H1 (cell line): ENCODE results near the gene RHOBTB3. TPM values are rescaled to one million over a fixed set of nuclear protein-coding genes. Genes with fewer than 3 reads are reported as not detected.

ENCODE experiments used
- CTCF ChIA-PET: fragments of 300-600 bp; sonication (Branson Sonifier 250); formaldehyde crosslinking; loops from one replicate; lab custom pipeline; 2021; ENCODE audit not compliant: partially characterized antibody; lab: Charles Lee
- POLR2A ChIA-PET: fragments of 300-600 bp; sonication (Branson Sonifier 250); formaldehyde crosslinking; loops from one replicate; lab custom pipeline; 2021; ENCODE audit warnings: inconsistent platforms; ENCODE audit not compliant: partially characterized antibody; lab: Charles Lee
- DNase-seq, 2 experiments: peaks; one replicate each; pipeline versions ENCODE4 v3.0.0 to v3.0.0-alpha.2; 2010 to 2022; ENCODE audit warnings: low spot score in 2 of 2, low read depth in 1 of 2, mixed read lengths in 1 of 2
- FAIRE-seq: peaks from 2 replicates; lab custom pipeline; 2011; peaks lifted over from hg19 to GRCh38; lab: Jason Lieb, UNC
- H2AFZ ChIP-seq: 2 replicates; pipeline ENCODE4 v1.8.1; 2012; ENCODE audit warnings: low read length, inconsistent platforms
- H2AK5ac ChIP-seq: 2 replicates; pipeline ENCODE4 v1.6.1; 2013; ENCODE audit warnings: low read depth, low read length
- H2BK120ac ChIP-seq: replicated peaks from 2 replicates; pipeline ENCODE3; 2013; ENCODE audit warnings: low read depth, low read length, inconsistent platforms
- H2BK12ac ChIP-seq: 2 replicates; pipeline ENCODE4 v1.6.1; 2013; ENCODE audit warnings: low read depth, low read length
- H2BK15ac ChIP-seq: 2 replicates; pipeline ENCODE4 v1.6.1; 2013; ENCODE audit warnings: low read length
- H2BK20ac ChIP-seq: 2 replicates; pipeline ENCODE4 v1.6.1; 2013; ENCODE audit warnings: low read length
- H2BK5ac ChIP-seq: 2 replicates; pipeline ENCODE4 v1.6.1; 2013; ENCODE audit warnings: low read depth, low read length
- H3K14ac ChIP-seq: 2 replicates; pipeline ENCODE4 v1.6.1; 2013; ENCODE audit warnings: inconsistent platforms; ENCODE audit not compliant: insufficient read length
- H3K18ac ChIP-seq: 2 replicates; pipeline ENCODE4 v1.6.1; 2013; ENCODE audit warnings: low read length; ENCODE audit errors: extremely low read depth
- H3K23ac ChIP-seq: 2 replicates; pipeline ENCODE4 v1.6.1; 2013; ENCODE audit warnings: inconsistent platforms; ENCODE audit not compliant: insufficient read length
- H3K23me2 ChIP-seq: 2 replicates; pipeline ENCODE4 v1.6.1; 2013; ENCODE audit warnings: low read depth, low read length
- H3K27ac ChIP-seq: 2 replicates; pipeline ENCODE4 v1.6.1; 2011; ENCODE audit warnings: low read depth, low read length, inconsistent platforms
- H3K27me3 ChIP-seq, 4 experiments: replicated peaks in 1 of 4; 1 replicate in 1 of 4; 2 replicates in 3 of 4; pipeline versions ENCODE4 v1.6.1 to v1.8.1; 2011 to 2013; ENCODE audit warnings: low read length in 3 of 4, mild to moderate bottlenecking in 3 of 4, inconsistent platforms in 2 of 4, mixed read lengths in 2 of 4, moderate library complexity in 1 of 4; ENCODE audit not compliant: control insufficient read depth in 3 of 4, insufficient read depth in 3 of 4; ENCODE audit errors: extremely low read depth in 1 of 4
- H3K36me3 ChIP-seq, 4 experiments: 2 replicates each; pipeline versions ENCODE4 v1.6.1 to v1.8.1; 2011 to 2013; ENCODE audit warnings: mild to moderate bottlenecking in 4 of 4, low read length in 3 of 4, moderate library complexity in 2 of 4, control low read depth in 1 of 4, inconsistent platforms in 1 of 4; ENCODE audit not compliant: insufficient read depth in 4 of 4, control insufficient read depth in 2 of 4
- H3K4ac ChIP-seq: replicated peaks from 2 replicates; pipeline ENCODE3; 2013; ENCODE audit warnings: low read length, low read depth, mixed read lengths, inconsistent platforms; ENCODE audit not compliant: insufficient read length
- H3K4me1 ChIP-seq, 4 experiments: replicated peaks in 1 of 4; 1 replicate in 1 of 4; 2 replicates in 3 of 4; pipeline versions ENCODE4 v1.6.1 to v1.8.1; 2011 to 2013; ENCODE audit warnings: low read length in 3 of 4, inconsistent platforms in 2 of 4, mixed read lengths in 1 of 4; ENCODE audit not compliant: insufficient read depth in 4 of 4, control insufficient read depth in 3 of 4
- H3K4me2 ChIP-seq, 2 experiments: 2 replicates each; pipeline versions ENCODE4 v1.6.1 to v1.8.1; 2011 to 2013; ENCODE audit warnings: low read depth in 2 of 2, low read length in 2 of 2, control low read depth in 1 of 2, inconsistent platforms in 1 of 2, mild to moderate bottlenecking in 1 of 2; ENCODE audit not compliant: insufficient read depth in 1 of 2
- H3K4me3 ChIP-seq, 4 experiments: fragments of 200-600, 300-600 bp in 1 of 4; sonication (generic), shearing (Covaris generic), sonication (Bioruptor Twin) in 1 of 4; 2 replicates each; pipeline versions ENCODE4 v1.5.1 to v1.8.1; 2011 to 2016; ENCODE audit warnings: low read length in 4 of 4, low read depth in 3 of 4, control low read depth in 2 of 4, inconsistent platforms in 2 of 4, mild to moderate bottlenecking in 2 of 4, mixed read lengths in 1 of 4, moderate library complexity in 1 of 4; ENCODE audit not compliant: insufficient read depth in 2 of 4; ENCODE audit errors: extremely low read depth in 1 of 4
- H3K56ac ChIP-seq: replicated peaks from 2 replicates; pipeline ENCODE3; 2013; ENCODE audit warnings: low read depth, mild to moderate bottlenecking, mixed read lengths, low read length, inconsistent platforms; ENCODE audit not compliant: insufficient read length
- H3K79me1 ChIP-seq: 2 replicates; pipeline ENCODE4 v1.6.1; 2013; ENCODE audit warnings: low read depth, low read length, control low read depth
- H3K79me2 ChIP-seq, 2 experiments: 2 replicates each; pipeline versions ENCODE4 v1.6.1 to v1.8.1; 2012 to 2013; ENCODE audit warnings: low read length in 2 of 2, mild to moderate bottlenecking in 2 of 2, inconsistent platforms in 1 of 2; ENCODE audit not compliant: insufficient read depth in 2 of 2, control insufficient read depth in 1 of 2
- H3K9ac ChIP-seq, 4 experiments: replicated peaks in 1 of 4; 1 replicate in 1 of 4; 2 replicates in 3 of 4; pipeline versions ENCODE4 v1.6.1 to v1.8.1; 2011 to 2013; ENCODE audit warnings: low read depth in 3 of 4, low read length in 3 of 4, control low read depth in 2 of 4, mild to moderate bottlenecking in 2 of 4, moderate library complexity in 2 of 4, inconsistent platforms in 1 of 4; ENCODE audit errors: extremely low read depth in 1 of 4
- H3K9me3 ChIP-seq, 2 experiments: 2 replicates each; pipeline versions ENCODE4 v1.6.1 to v1.8.1; 2012 to 2013; ENCODE audit warnings: mild to moderate bottlenecking in 2 of 2, moderate library complexity in 2 of 2, control low read depth in 1 of 2, inconsistent platforms in 1 of 2, low read depth in 1 of 2, low read length in 1 of 2, mixed read lengths in 1 of 2; ENCODE audit not compliant: insufficient read depth in 2 of 2
- H4K20me1 ChIP-seq, 2 experiments: replicated peaks in 1 of 2; 2 replicates each; pipeline versions ENCODE3 to v1.8.1; 2011 to 2013; ENCODE audit warnings: inconsistent platforms in 2 of 2, low read length in 2 of 2, mild to moderate bottlenecking in 1 of 2; ENCODE audit not compliant: insufficient read depth in 2 of 2, control insufficient read depth in 1 of 2
- H4K5ac ChIP-seq: 2 replicates; pipeline ENCODE4 v1.6.1; 2013; ENCODE audit warnings: low read length, low read depth, mixed read lengths, inconsistent platforms; ENCODE audit not compliant: insufficient read length
- H4K8ac ChIP-seq: 2 replicates; pipeline ENCODE4 v1.8.0; 2013; ENCODE audit warnings: mild to moderate bottlenecking, moderate library complexity, low read length, inconsistent platforms; ENCODE audit not compliant: insufficient read depth; ENCODE audit errors: extremely low read depth
- H4K91ac ChIP-seq: replicated peaks from 2 replicates; pipeline ENCODE3; 2013; ENCODE audit warnings: low read length, mixed read lengths, inconsistent platforms; ENCODE audit not compliant: insufficient read length
- CTCF ChIP-seq, 3 experiments: IDR thresholded peaks; 1 replicate in 2 of 3; 2 replicates in 1 of 3; pipeline versions ENCODE4 v1.5.1 to v1.6.1; 2011; ENCODE audit warnings: low read length in 3 of 3, mild to moderate bottlenecking in 3 of 3, inconsistent platforms in 2 of 3, low read depth in 1 of 3, moderate library complexity in 1 of 3; ENCODE audit not compliant: insufficient read depth in 1 of 3; ENCODE audit errors: control extremely low read depth in 1 of 3
- EP300 ChIP-seq, 2 experiments: IDR thresholded peaks; 1 replicate in 1 of 2; 2 replicates in 1 of 2; pipeline ENCODE4 v1.6.1; 2011 to 2012; ENCODE audit warnings: low read depth in 2 of 2, low read length in 2 of 2, mild to moderate bottlenecking in 2 of 2, borderline replicate concordance in 1 of 2, inconsistent platforms in 1 of 2, moderate library complexity in 1 of 2
- HDAC6 ChIP-seq: IDR thresholded peaks from one replicate; pipeline ENCODE4 v1.7.1; 2012; ENCODE audit warnings: low read depth, mild to moderate bottlenecking, inconsistent platforms, low read length, moderate library complexity
- POLR2AphosphoS5 ChIP-seq: IDR thresholded peaks from 2 replicates; pipeline ENCODE4 v1.6.1; 2011; ENCODE audit warnings: low read depth, low read length
- RBBP5 ChIP-seq: IDR thresholded peaks from 2 replicates; pipeline ENCODE4 v1.7.1; 2012; ENCODE audit warnings: low read depth, mild to moderate bottlenecking, inconsistent platforms, low read length, moderate library complexity, borderline replicate concordance
- SP4 ChIP-seq: IDR thresholded peaks from 2 replicates; pipeline ENCODE4 v1.6.1; 2012; ENCODE audit warnings: low read length, inconsistent platforms
- TAF1 ChIP-seq: IDR thresholded peaks from 2 replicates; pipeline ENCODE4 v1.6.1; 2011; ENCODE audit warnings: mild to moderate bottlenecking, low read depth, low read length
- TAF7 ChIP-seq: optimal IDR thresholded peaks from 2 replicates; pipeline ENCODE3; 2011; ENCODE audit warnings: low read depth, mild to moderate bottlenecking, inconsistent platforms, low read length, moderate library complexity, borderline replicate concordance
- polyA plus RNA-seq, 7 experiments: library from polyadenylated mRNA; depleted of rRNA in 3 of 7; stranded (reverse) in 5 of 7; unstranded in 2 of 7; fragments of >200 nt in 5 of 7; fragments of 200-250 nt in 2 of 7; gene quantifications; 1 replicate in 5 of 7; 2 replicates in 1 of 7; 4 replicates in 1 of 7; pipeline versions ENCODE4 v1.2.1 to v1.2.3, GENCODE V29; 2011 to 2013; ENCODE audit warnings: missing spikeins in 2 of 7, mixed read lengths in 2 of 7
- total RNA-seq: library from RNA; stranded (reverse); fragmentation: NEBNext Ultra II Directional; extraction: Animal tissue kit (Norgen Biotek cat#: 25700); gene quantifications from 2 replicates; pipeline ENCODE4 v1.2.1, GENCODE V29; 2021

RHOBTB3 gene
- total and polyA plus RNA-seq, 2 of the 8 experiments (the other 6 are each of a cell fraction or from before 2014, with no cell fraction given), result 8.2 to 17.5 TPM

- Histone ChIP-seq H3K27ac (no peak overlapping the region), H2AFZ (no peak overlapping the region), H2BK5ac (no peak overlapping the region), H2AK5ac (no peak overlapping the region), H2BK20ac (no peak overlapping the region), H3K18ac (no peak overlapping the region)
- CTCF ChIA-PET, result interaction anchor here (0.6 to 1.4 kb wide), 5 partner anchors 12 to 925 kb away, joined by 3 to 5 read pairs (median 4); no protein-coding TSS in a partner anchor
- no peak for TF ChIP-seq HDAC6
- no peak for TF ChIP-seq TAF1
- no peak for TF ChIP-seq SP4
- TF ChIP-seq RBBP5, result no peak
- TF ChIP-seq POLR2AphosphoS5, result no peak
- TF ChIP-seq EP300 (IDR thresholded peaks at IDR 0.05; ENCODE audit: borderline replicate concordance in 1 of 2, low read depth in 2 of 2, low read length in 2 of 2), result no peak
- TF ChIP-seq CTCF (IDR thresholded peaks at IDR 0.05; ENCODE audit: control extremely low read depth in 1 of 3, insufficient read depth in 1 of 3, low read depth in 1 of 3, low read length in 3 of 3), result no peak
- TF ChIP-seq TAF7, result no peak
- TF ChIP-seq, all 59 proteins: peak for 0
- Histone ChIP-seq H3K23me2 (no peaks in the 10 kb centered on the region), H3K9ac (no peak overlapping the region), H4K8ac (no peak overlapping the region), H3K4me2 (no peak overlapping the region), H3K4ac (no peak overlapping the region), H4K5ac (no peak overlapping the region), H3K79me1 (no peaks in the 10 kb centered on the region), H2BK12ac (no peak overlapping the region), H4K91ac (no peak overlapping the region), H3K9me3 (no peaks in the 10 kb centered on the region), H4K20me1 (no peaks in the 10 kb centered on the region), H3K4me1 (no peaks in the 10 kb centered on the region), H3K27me3 (no peaks in the 10 kb centered on the region), H2BK15ac (no peak overlapping the region), H3K14ac (no peak overlapping the region), H3K4me3 (no peak overlapping the region), H3K23ac (no peak overlapping the region), H3K79me2 (no peaks in the 10 kb centered on the region), H3K56ac (no peak overlapping the region), H2BK120ac (no peak overlapping the region), H3K36me3 (no peaks in the 10 kb centered on the region)
- FAIRE-seq (no peak), DNase-seq (no peak)
- POLR2A ChIA-PET, result interaction anchor here (1.0 kb wide), 1 partner anchor 8 kb away, joined by 4 read pairs; no protein-coding TSS in a partner anchor
Measured at GRCh38 chr5:95746194-95746593, 15.1 kb downstream of the RHOBTB3 start.
